ENCODE results near the gene AEN.

- TF ChIP-seq POLR2AphosphoS5 (IDR thresholded peaks at IDR 0.05; ENCODE audit: insufficient read depth in 1 of 2, low read depth in 1 of 2) (no peak), CTCF (IDR thresholded peaks at IDR 0.05) (no peak)
Measured at GRCh38 chr15:88610701-88611231, 10.4 kb upstream of the AEN start.
